ENCODE results near the gene AUTS2. TPM values are rescaled to one million over a fixed set of nuclear protein-coding genes. Genes with fewer than 3 reads are reported as not detected.

The AUTS2 gene
- total RNA-seq, 1 experiment from 2014 or later = 38.5 TPM

DNA sequence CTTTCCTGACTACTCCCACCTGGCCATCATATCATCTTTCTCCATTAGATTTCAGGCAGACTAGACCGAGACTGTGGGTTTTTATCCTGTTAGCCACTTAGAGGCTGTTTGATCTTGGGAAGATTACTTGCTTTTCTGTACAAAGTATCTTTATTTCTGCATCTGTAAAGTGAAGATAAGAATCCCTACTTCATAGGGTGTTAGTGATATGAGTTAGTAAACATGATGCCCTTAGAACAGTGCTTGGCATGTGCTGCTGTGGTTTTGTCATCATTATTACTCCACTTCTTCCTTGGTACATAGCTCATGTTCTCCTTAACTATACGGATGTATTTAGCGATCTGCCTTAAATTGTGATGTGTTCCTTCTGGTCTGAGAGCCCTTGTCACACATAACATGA lies 165.2 kb downstream of the AUTS2 start:
- Histone ChIP-seq H3K36me3 (ENCODE audit: insufficient read depth, low read length) (no peaks in the 10 kb centered on the region), H3K9ac (ENCODE audit: low read length) (no peak overlapping the region), H3K79me2 (ENCODE audit: low read length) (no peaks in the 10 kb centered on the region), H3K4me2 (ENCODE audit: low read depth, low read length, poor library complexity, severe bottlenecking) (no peak overlapping the region), H3K4me3 (ENCODE audit: low read length) (no peak overlapping the region), H3K9me2 (replicated peaks; ENCODE audit: insufficient read depth, low read length) (no peaks in the 10 kb centered on the region), H4K20me1 (ENCODE audit: insufficient read depth, low read depth, low read length) (peaks cover 3% of the 10 kb centered on the region; the same call in 1 of the 2 replicates), H3K27me3 (ENCODE audit: low read length) (no peaks in the 10 kb centered on the region), H3K4me1 (ENCODE audit: low read length) (peaks cover 8% of the 10 kb centered on the region), H3K9me3 (ENCODE audit: low read length) (no peaks in the 10 kb centered on the region), H2AFZ (ENCODE audit: low read length) (no peak overlapping the region), H3K27ac (ENCODE audit: low read length) (no peak overlapping the region)
- DNase-seq = no peak

DNA sequence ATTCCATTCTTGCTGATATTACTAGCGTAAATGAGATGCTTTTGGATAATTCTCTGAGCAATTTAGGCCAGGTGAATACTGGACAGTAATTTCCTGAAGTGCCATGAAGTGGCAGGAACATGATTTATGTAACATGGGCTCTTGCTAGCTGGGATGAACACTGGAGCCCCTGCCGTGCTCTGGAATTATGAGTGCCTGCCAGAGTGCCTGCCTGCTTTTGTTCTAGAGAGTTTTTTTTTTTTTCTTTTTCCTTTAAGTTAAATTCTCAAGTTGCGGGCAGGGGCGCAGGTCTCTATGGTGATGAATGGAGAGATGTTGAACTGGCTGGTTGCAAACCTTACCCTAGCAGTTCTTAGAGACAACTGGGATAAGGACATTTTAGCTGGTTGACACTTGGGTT lies 165.9 kb downstream of the AUTS2 start:
- Histone ChIP-seq H3K4me3 (ENCODE audit: low read length) (no peak overlapping the region), H3K9me3 (ENCODE audit: low read length) (no peaks in the 10 kb centered on the region), H4K20me1 (ENCODE audit: insufficient read depth, low read depth, low read length) (peaks cover 2% of the 10 kb centered on the region; the same call in 1 of the 2 replicates), H3K9me2 (replicated peaks; ENCODE audit: insufficient read depth, low read length) (no peaks in the 10 kb centered on the region), H2AFZ (ENCODE audit: low read length) (no peak overlapping the region), H3K4me2 (ENCODE audit: low read depth, low read length, poor library complexity, severe bottlenecking) (no peak overlapping the region), H3K4me1 (ENCODE audit: low read length) (peaks cover 8% of the 10 kb centered on the region), H3K36me3 (ENCODE audit: insufficient read depth, low read length) (no peaks in the 10 kb centered on the region), H3K79me2 (ENCODE audit: low read length) (no peaks in the 10 kb centered on the region), H3K9ac (ENCODE audit: low read length) (no peak overlapping the region), H3K27me3 (ENCODE audit: low read length) (no peaks in the 10 kb centered on the region), H3K27ac (ENCODE audit: low read length) (no peak overlapping the region)
- no peak for DNase-seq

DNA sequence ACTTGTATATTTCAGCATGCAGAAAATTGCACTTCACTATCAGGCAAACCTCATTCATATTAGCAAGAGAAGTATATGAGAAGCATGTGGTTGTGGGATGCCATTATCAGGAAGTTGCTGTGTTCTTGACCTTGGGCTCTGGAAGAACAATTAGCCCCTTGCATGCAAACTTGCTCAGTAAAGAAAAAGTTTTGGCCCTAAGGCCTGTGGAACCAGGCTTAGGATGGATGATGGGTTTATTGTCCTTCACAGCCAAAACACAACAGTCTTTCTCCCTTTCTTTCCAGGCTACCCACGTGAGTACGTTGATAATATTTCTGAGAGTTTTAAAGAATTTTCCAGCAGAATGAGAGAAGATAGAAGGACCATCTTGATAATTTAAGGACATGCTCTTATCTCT lies 166.4 kb downstream of the AUTS2 start:
- Histone ChIP-seq H2AFZ (ENCODE audit: low read length) (no peak overlapping the region), H3K79me2 (ENCODE audit: low read length) (no peaks in the 10 kb centered on the region), H3K9ac (ENCODE audit: low read length) (no peak overlapping the region), H3K27me3 (ENCODE audit: low read length) (no peaks in the 10 kb centered on the region), H4K20me1 (ENCODE audit: insufficient read depth, low read depth, low read length) (peaks cover 2% of the 10 kb centered on the region; the same call in 1 of the 2 replicates), H3K4me1 (ENCODE audit: low read length) (peaks cover 10% of the 10 kb centered on the region), H3K9me3 (ENCODE audit: low read length) (no peaks in the 10 kb centered on the region), H3K36me3 (ENCODE audit: insufficient read depth, low read length) (no peaks in the 10 kb centered on the region), H3K9me2 (replicated peaks; ENCODE audit: insufficient read depth, low read length) (no peaks in the 10 kb centered on the region), H3K4me3 (ENCODE audit: low read length) (no peak overlapping the region), H3K27ac (ENCODE audit: low read length) (no peak overlapping the region), H3K4me2 (ENCODE audit: low read depth, low read length, poor library complexity, severe bottlenecking) (no peak overlapping the region)
- DNase-seq = no peak

DNA sequence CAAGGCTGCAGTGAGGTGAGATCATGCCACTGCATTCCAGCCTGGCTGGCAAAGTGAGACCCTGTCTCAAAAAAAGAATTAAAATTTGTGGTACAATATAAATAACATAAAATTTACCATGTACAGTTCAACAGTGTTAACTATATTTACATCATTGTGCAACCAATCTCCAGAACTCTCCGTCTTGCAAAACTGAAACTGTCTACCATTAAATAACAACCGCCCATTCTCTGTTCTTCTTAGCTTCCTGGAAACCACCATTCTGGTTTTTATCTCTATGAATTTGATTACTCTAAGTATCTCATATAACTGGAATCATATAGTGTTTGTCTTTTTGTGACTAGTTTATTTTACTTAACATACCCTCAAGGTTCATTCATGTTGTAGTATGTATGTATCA lies 167.6 kb downstream of the AUTS2 start:
- no peak overlapping the region for H3K4me3 ChIP-seq (ENCODE audit: low read length)
- no peaks in the 10 kb centered on the region for H3K79me2 ChIP-seq (ENCODE audit: low read length)
- no peak overlapping the region for H3K9ac ChIP-seq (ENCODE audit: low read length)
- no peaks in the 10 kb centered on the region for H3K9me2 ChIP-seq (replicated peaks; ENCODE audit: insufficient read depth, low read length)
- no peak overlapping the region for H3K27ac ChIP-seq (ENCODE audit: low read length)
- H3K4me2 ChIP-seq (ENCODE audit: low read depth, low read length, poor library complexity, severe bottlenecking) = no peak overlapping the region
- H3K9me3 ChIP-seq (ENCODE audit: low read length) = no peaks in the 10 kb centered on the region
- no peak for DNase-seq
- no peak overlapping the region for H2AFZ ChIP-seq (ENCODE audit: low read length)
- H3K4me1 ChIP-seq (ENCODE audit: low read length) = peaks cover 22% of the 10 kb centered on the region
- H4K20me1 ChIP-seq (ENCODE audit: insufficient read depth, low read depth, low read length) = peaks cover 10% of the 10 kb centered on the region; the same call in 1 of the 2 replicates
- H3K27me3 ChIP-seq (ENCODE audit: low read length) = no peaks in the 10 kb centered on the region
- no peaks in the 10 kb centered on the region for H3K36me3 ChIP-seq (ENCODE audit: insufficient read depth, low read length)

GRCh38 chr7:69768986-69769595 lies 170.8 kb downstream of the AUTS2 start:
- no peak for DNase-seq
- H3K4me1 ChIP-seq (ENCODE audit: low read length) = peaks cover 25% of the 10 kb centered on the region
- no peaks in the 10 kb centered on the region for H3K36me3 ChIP-seq (ENCODE audit: insufficient read depth, low read length)
- H3K4me3 ChIP-seq (ENCODE audit: low read length) = no peak overlapping the region
- no peaks in the 10 kb centered on the region for H3K9me3 ChIP-seq (ENCODE audit: low read length)
- no peaks in the 10 kb centered on the region for H3K9me2 ChIP-seq (replicated peaks; ENCODE audit: insufficient read depth, low read length)
- H4K20me1 ChIP-seq (ENCODE audit: insufficient read depth, low read depth, low read length) = peaks cover 13% of the 10 kb centered on the region; the same call in 1 of the 2 replicates
- H3K9ac ChIP-seq (ENCODE audit: low read length) = no peak overlapping the region
- H3K4me2 ChIP-seq (ENCODE audit: low read depth, low read length, poor library complexity, severe bottlenecking) = no peak overlapping the region
- H3K79me2 ChIP-seq (ENCODE audit: low read length) = no peaks in the 10 kb centered on the region
- no peak overlapping the region for H2AFZ ChIP-seq (ENCODE audit: low read length)
- no peaks in the 10 kb centered on the region for H3K27me3 ChIP-seq (ENCODE audit: low read length)
- no peak overlapping the region for H3K27ac ChIP-seq (ENCODE audit: low read length)

DNA sequence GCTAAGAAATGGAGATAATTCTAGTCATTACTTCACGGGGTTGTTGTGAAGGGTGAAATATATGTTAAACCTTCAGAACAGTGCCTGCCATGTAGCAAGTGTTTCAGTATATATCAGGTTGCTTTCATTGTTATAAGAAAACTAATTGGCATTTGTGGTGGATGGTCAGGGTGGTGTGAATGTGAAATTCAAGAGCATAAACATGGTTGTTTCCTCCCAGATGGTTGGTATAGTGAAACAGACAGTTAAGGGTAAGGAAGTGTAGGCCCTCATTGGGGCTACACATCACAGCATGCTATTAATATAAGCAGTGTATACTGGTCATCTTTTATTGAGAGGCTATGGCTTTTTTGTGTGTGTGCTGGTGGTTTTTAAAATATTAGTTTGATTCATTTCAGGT lies 171.6 kb downstream of the AUTS2 start:
- H3K4me2 ChIP-seq (ENCODE audit: low read depth, low read length, poor library complexity, severe bottlenecking) = peak overlapping the region; percentile 63
- no peak overlapping the region for H3K9ac ChIP-seq (ENCODE audit: low read length)
- H3K9me2 ChIP-seq (replicated peaks; ENCODE audit: insufficient read depth, low read length) = no peaks in the 10 kb centered on the region
- H4K20me1 ChIP-seq (ENCODE audit: insufficient read depth, low read depth, low read length) = peaks cover 13% of the 10 kb centered on the region; the same call in 1 of the 2 replicates
- no peaks in the 10 kb centered on the region for H3K79me2 ChIP-seq (ENCODE audit: low read length)
- no peak overlapping the region for H3K27ac ChIP-seq (ENCODE audit: low read length)
- no peaks in the 10 kb centered on the region for H3K27me3 ChIP-seq (ENCODE audit: low read length)
- DNase-seq = no peak
- H3K4me3 ChIP-seq (ENCODE audit: low read length) = no peak overlapping the region
- no peaks in the 10 kb centered on the region for H3K9me3 ChIP-seq (ENCODE audit: low read length)
- no peaks in the 10 kb centered on the region for H3K36me3 ChIP-seq (ENCODE audit: insufficient read depth, low read length)
- peaks cover 25% of the 10 kb centered on the region for H3K4me1 ChIP-seq (ENCODE audit: low read length)
- H2AFZ ChIP-seq (ENCODE audit: low read length) = no peak overlapping the region

GRCh38 chr7:69770613-69771012 lies 172.3 kb downstream of the AUTS2 start:
- DNase-seq = peak; percentile 77
- no peak overlapping the region for H3K27ac ChIP-seq (ENCODE audit: low read length)
- no peaks in the 10 kb centered on the region for H3K79me2 ChIP-seq (ENCODE audit: low read length)

DNA sequence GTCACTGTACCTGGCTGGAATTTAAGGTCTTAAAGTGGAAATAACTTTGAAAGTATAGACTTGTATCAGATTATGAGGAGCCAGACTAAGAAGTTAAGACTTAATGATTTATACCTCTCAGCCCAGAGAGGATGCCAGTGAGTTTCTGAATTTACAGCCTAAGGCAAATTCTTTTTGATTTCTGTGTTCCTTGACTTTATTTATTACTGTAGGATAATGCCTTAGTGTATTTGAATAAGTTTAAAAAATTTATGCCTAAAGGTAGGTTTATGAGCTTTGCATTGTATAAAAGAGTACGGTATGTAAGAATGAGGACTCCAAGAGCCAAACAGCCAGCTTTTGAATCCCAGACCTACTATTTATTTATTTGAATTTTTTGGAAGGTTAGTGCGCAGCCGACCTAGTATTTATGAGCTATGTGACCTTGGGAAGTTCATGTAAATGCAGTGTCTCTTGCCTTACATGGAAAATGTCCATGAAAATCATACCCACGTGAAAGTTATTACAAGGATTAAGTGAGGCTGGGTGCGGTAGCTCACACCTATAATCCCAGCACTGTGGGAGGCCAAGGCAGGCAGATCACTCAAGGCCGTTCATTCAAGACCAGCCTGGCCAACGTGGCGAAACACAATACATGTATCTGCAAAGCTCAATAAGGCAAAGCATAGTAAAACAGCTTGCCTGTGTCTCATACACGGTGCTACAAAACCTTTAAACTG lies 174.6 kb downstream of the AUTS2 start:
- Histone ChIP-seq H3K4me3 (ENCODE audit: low read length) (no peak overlapping the region), H3K36me3 (ENCODE audit: insufficient read depth, low read length) (no peaks in the 10 kb centered on the region), H3K4me2 (ENCODE audit: low read depth, low read length, poor library complexity, severe bottlenecking) (no peak overlapping the region), H3K79me2 (ENCODE audit: low read length) (no peaks in the 10 kb centered on the region), H4K20me1 (ENCODE audit: insufficient read depth, low read depth, low read length) (peaks cover 31% of the 10 kb centered on the region), H3K9me3 (ENCODE audit: low read length) (no peaks in the 10 kb centered on the region), H3K27me3 (ENCODE audit: low read length) (no peaks in the 10 kb centered on the region), H2AFZ (ENCODE audit: low read length) (no peak overlapping the region), H3K27ac (ENCODE audit: low read length) (no peak overlapping the region), H3K9ac (ENCODE audit: low read length) (no peak overlapping the region), H3K4me1 (ENCODE audit: low read length) (peaks cover 25% of the 10 kb centered on the region), H3K9me2 (replicated peaks; ENCODE audit: insufficient read depth, low read length) (no peaks in the 10 kb centered on the region)
- DNase-seq = no peak

More at GRCh38 chr7:69770613-69771012, 172.3 kb downstream of the AUTS2 start:
- Histone ChIP-seq H3K9me3 (ENCODE audit: low read length) (no peaks in the 10 kb centered on the region), H3K36me3 (ENCODE audit: insufficient read depth, low read length) (no peaks in the 10 kb centered on the region), H3K9ac (ENCODE audit: low read length) (peak overlapping the region; percentile 7; the same call in 1 of the 2 replicates), H3K4me1 (ENCODE audit: low read length) (peaks cover 25% of the 10 kb centered on the region), H2AFZ (ENCODE audit: low read length) (no peak overlapping the region), H4K20me1 (ENCODE audit: insufficient read depth, low read depth, low read length) (peaks cover 11% of the 10 kb centered on the region; the same call in 1 of the 2 replicates), H3K4me3 (ENCODE audit: low read length) (peak overlapping the region; percentile 42), H3K27me3 (ENCODE audit: low read length) (no peaks in the 10 kb centered on the region), H3K4me2 (ENCODE audit: low read depth, low read length, poor library complexity, severe bottlenecking) (peak overlapping the region; percentile 63), H3K9me2 (replicated peaks; ENCODE audit: insufficient read depth, low read length) (no peaks in the 10 kb centered on the region)

Measured in Karpas-422 (cell line).